K562 (cell line): ENCODE data around the gene EEFSEC.

Experiments used
- BACH1 ChIP-seq: fragments of 200-800 bp; sonication (Bioruptor generic); IDR thresholded peaks from 2 replicates; pipeline ENCODE4 v1.6.1; 2016; ENCODE audit warnings: missing genetic modification characterization, missing compliant biosample characterization
- BRF1 ChIP-seq: IDR thresholded peaks from 3 replicates; pipeline ENCODE4 v1.6.1; 2011; ENCODE audit warnings: borderline replicate concordance, mild to moderate bottlenecking; ENCODE audit not compliant: insufficient read length; ENCODE audit errors: extremely low read depth
- CHD4 ChIP-seq: fragments of 200-600 bp; sonication (generic); IDR thresholded peaks from 3 replicates; pipeline ENCODE4 v1.6.1; 2012; ENCODE audit warnings: low read depth, mild to moderate bottlenecking, mixed read lengths, low read length, inconsistent platforms; ENCODE audit not compliant: insufficient read depth, insufficient replicate concordance, poor library complexity, severe bottlenecking
- CREB1 ChIP-seq, 2 experiments: sonication (generic) in 1 of 2; formaldehyde crosslinking in 1 of 2; IDR thresholded peaks; 2 replicates each; pipeline versions ENCODE4 v1.6.1 to v1.8.0; 2012 to 2022; ENCODE audit warnings: inconsistent platforms in 1 of 2, mild to moderate bottlenecking in 1 of 2, missing genetic modification reagents in 1 of 2, moderate library complexity in 1 of 2
- CREBBP ChIP-seq: IDR thresholded peaks from one replicate; pipeline ENCODE4 v1.6.1; 2012; ENCODE audit warnings: low read depth, mild to moderate bottlenecking, control low read depth, inconsistent platforms, low read length
- EHMT2 ChIP-seq: fragments of 450-650 bp; IDR thresholded peaks from 2 replicates; pipeline ENCODE4 v1.6.1; 2018; ENCODE audit warnings: antibody characterized with exemption
- HOXB6 ChIP-seq: fragments of 250-450 bp; sonication (Bioruptor Pico); IDR thresholded peaks from 2 replicates; pipeline ENCODE4 v1.5.1; 2022; ENCODE audit warnings: mild to moderate bottlenecking, borderline replicate concordance
- RBM22 ChIP-seq: fragments of 200-400 bp; formaldehyde crosslinking; IDR thresholded peaks from 2 replicates; pipeline ENCODE4 v1.6.1; 2018; ENCODE audit warnings: low read length, low read depth; ENCODE audit not compliant: poor library complexity, severe bottlenecking
- RERE ChIP-seq: sonication (generic); formaldehyde crosslinking; IDR thresholded peaks from 2 replicates; pipeline ENCODE4 v1.8.0; 2023; ENCODE audit warnings: missing genetic modification reagents, mild to moderate bottlenecking, borderline replicate concordance
- U2AF1 ChIP-seq: fragments of 200-400 bp; formaldehyde crosslinking; optimal IDR thresholded peaks from 2 replicates; pipeline ENCODE3; 2017; ENCODE audit warnings: mild to moderate bottlenecking, low read depth, low read length, moderate library complexity
- ZNF586 ChIP-seq: fragments of 450-650 bp; formaldehyde crosslinking; conservative IDR thresholded peaks from 2 replicates; pipeline ENCODE4 v1.4.0; 2020; ENCODE audit warnings: mild to moderate bottlenecking, moderate library complexity
- TF ChIP-seq, protein P1 (sequence below), 3 experiments: IDR thresholded peaks in 2 of 3; conservative IDR thresholded peaks in 1 of 3; 2 replicates each; pipeline ENCODE4 v1.5.1; 2011 to 2012; ENCODE audit warnings: low read length in 3 of 3, mild to moderate bottlenecking in 3 of 3, control low read depth in 2 of 3, improper control_type of control experiment in 1 of 3, inconsistent platforms in 1 of 3, low read depth in 1 of 3, mixed read lengths in 1 of 3, moderate library complexity in 1 of 3; ENCODE audit not compliant: insufficient read depth in 2 of 3
- TF ChIP-seq, protein P2 (sequence below): sonication (generic); formaldehyde crosslinking; IDR thresholded peaks from 2 replicates; pipeline ENCODE4 v1.8.1; 2023; ENCODE audit warnings: missing genetic modification reagents, mild to moderate bottlenecking, borderline replicate concordance
- TF ChIP-seq, protein P3 (sequence below): fragments of 200-800 bp; sonication (Bioruptor generic); IDR thresholded peaks from 2 replicates; pipeline ENCODE4 v1.6.1; 2016; ENCODE audit warnings: missing genetic modification characterization, missing compliant biosample characterization

GRCh38 chr3:128364808-128365360 lies 211.6 kb downstream of the EEFSEC start:
- TF ChIP-seq CREB1 (IDR thresholded peaks at IDR 0.05) (no peak), CREB1 (CRISPR knock-in tag; IDR thresholded peaks at IDR 0.05) (no peak), EHMT2 (no peak), RBM22 (no peak), ZNF586 (CRISPR knock-in tag) (no peak), BACH1 (tag) (no peak), RERE (no peak), CREBBP (no peak), BRF1 (no peak), CHD4 (no peak), HOXB6 (CRISPR knock-in tag) (no peak), U2AF1 (no peak)
- TF ChIP-seq, protein P1, sequence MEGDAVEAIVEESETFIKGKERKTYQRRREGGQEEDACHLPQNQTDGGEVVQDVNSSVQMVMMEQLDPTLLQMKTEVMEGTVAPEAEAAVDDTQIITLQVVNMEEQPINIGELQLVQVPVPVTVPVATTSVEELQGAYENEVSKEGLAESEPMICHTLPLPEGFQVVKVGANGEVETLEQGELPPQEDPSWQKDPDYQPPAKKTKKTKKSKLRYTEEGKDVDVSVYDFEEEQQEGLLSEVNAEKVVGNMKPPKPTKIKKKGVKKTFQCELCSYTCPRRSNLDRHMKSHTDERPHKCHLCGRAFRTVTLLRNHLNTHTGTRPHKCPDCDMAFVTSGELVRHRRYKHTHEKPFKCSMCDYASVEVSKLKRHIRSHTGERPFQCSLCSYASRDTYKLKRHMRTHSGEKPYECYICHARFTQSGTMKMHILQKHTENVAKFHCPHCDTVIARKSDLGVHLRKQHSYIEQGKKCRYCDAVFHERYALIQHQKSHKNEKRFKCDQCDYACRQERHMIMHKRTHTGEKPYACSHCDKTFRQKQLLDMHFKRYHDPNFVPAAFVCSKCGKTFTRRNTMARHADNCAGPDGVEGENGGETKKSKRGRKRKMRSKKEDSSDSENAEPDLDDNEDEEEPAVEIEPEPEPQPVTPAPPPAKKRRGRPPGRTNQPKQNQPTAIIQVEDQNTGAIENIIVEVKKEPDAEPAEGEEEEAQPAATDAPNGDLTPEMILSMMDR (IDR thresholded peaks at IDR 0.05 in 2 of 3, conservative IDR thresholded peaks at IDR 0.05 in 1 of 3; ENCODE audit: insufficient read depth in 2 of 3, low read depth in 1 of 3, low read length in 3 of 3), result no peak
- TF ChIP-seq, protein P2, sequence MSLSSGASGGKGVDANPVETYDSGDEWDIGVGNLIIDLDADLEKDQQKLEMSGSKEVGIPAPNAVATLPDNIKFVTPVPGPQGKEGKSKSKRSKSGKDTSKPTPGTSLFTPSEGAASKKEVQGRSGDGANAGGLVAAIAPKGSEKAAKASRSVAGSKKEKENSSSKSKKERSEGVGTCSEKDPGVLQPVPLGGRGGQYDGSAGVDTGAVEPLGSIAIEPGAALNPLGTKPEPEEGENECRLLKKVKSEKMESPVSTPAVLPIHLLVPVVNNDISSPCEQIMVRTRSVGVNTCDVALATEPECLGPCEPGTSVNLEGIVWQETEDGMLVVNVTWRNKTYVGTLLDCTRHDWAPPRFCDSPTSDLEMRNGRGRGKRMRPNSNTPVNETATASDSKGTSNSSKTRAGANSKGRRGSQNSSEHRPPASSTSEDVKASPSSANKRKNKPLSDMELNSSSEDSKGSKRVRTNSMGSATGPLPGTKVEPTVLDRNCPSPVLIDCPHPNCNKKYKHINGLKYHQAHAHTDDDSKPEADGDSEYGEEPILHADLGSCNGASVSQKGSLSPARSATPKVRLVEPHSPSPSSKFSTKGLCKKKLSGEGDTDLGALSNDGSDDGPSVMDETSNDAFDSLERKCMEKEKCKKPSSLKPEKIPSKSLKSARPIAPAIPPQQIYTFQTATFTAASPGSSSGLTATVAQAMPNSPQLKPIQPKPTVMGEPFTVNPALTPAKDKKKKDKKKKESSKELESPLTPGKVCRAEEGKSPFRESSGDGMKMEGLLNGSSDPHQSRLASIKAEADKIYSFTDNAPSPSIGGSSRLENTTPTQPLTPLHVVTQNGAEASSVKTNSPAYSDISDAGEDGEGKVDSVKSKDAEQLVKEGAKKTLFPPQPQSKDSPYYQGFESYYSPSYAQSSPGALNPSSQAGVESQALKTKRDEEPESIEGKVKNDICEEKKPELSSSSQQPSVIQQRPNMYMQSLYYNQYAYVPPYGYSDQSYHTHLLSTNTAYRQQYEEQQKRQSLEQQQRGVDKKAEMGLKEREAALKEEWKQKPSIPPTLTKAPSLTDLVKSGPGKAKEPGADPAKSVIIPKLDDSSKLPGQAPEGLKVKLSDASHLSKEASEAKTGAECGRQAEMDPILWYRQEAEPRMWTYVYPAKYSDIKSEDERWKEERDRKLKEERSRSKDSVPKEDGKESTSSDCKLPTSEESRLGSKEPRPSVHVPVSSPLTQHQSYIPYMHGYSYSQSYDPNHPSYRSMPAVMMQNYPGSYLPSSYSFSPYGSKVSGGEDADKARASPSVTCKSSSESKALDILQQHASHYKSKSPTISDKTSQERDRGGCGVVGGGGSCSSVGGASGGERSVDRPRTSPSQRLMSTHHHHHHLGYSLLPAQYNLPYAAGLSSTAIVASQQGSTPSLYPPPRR (CRISPR knock-in tag), result no peak
- TF ChIP-seq, protein P3, sequence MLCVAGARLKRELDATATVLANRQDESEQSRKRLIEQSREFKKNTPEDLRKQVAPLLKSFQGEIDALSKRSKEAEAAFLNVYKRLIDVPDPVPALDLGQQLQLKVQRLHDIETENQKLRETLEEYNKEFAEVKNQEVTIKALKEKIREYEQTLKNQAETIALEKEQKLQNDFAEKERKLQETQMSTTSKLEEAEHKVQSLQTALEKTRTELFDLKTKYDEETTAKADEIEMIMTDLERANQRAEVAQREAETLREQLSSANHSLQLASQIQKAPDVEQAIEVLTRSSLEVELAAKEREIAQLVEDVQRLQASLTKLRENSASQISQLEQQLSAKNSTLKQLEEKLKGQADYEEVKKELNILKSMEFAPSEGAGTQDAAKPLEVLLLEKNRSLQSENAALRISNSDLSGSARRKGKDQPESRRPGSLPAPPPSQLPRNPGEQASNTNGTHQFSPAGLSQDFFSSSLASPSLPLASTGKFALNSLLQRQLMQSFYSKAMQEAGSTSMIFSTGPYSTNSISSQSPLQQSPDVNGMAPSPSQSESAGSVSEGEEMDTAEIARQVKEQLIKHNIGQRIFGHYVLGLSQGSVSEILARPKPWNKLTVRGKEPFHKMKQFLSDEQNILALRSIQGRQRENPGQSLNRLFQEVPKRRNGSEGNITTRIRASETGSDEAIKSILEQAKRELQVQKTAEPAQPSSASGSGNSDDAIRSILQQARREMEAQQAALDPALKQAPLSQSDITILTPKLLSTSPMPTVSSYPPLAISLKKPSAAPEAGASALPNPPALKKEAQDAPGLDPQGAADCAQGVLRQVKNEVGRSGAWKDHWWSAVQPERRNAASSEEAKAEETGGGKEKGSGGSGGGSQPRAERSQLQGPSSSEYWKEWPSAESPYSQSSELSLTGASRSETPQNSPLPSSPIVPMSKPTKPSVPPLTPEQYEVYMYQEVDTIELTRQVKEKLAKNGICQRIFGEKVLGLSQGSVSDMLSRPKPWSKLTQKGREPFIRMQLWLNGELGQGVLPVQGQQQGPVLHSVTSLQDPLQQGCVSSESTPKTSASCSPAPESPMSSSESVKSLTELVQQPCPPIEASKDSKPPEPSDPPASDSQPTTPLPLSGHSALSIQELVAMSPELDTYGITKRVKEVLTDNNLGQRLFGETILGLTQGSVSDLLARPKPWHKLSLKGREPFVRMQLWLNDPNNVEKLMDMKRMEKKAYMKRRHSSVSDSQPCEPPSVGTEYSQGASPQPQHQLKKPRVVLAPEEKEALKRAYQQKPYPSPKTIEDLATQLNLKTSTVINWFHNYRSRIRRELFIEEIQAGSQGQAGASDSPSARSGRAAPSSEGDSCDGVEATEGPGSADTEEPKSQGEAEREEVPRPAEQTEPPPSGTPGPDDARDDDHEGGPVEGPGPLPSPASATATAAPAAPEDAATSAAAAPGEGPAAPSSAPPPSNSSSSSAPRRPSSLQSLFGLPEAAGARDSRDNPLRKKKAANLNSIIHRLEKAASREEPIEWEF (CRISPR knock-in tag), result no peak
